Left renal pelvis (tissue), 4 donors: ENCODE measurements around the gene ENG. TPM values are rescaled to one million over a fixed set of nuclear protein-coding genes. Genes with fewer than 3 reads are reported as not detected.
"Not testable (repeated sequence)": the region's sequence is repeated elsewhere in the genome, so short reads cannot be mapped to it uniquely, and the experiment has no call there.

Experiments
- DNase-seq, 4 donors: peaks; one replicate each; pipeline ENCODE4 v3.0.0-alpha.2; 2013; ENCODE audit warnings: low read depth in 4 of 4, low spot score in 3 of 4
- polyA plus RNA-seq, 4 donors: library from polyadenylated mRNA; unstranded; fragments of 120-200 nt; gene quantifications; one replicate each; pipeline ENCODE4 v1.2.1, GENCODE V29; 2013; ENCODE audit not compliant: insufficient read length in 4 of 4

Gene ENG
- polyA plus RNA-seq, 4 donors, result 76.1 to 91.7 (median 83.2) TPM

GRCh38 chr9:127846443-127847177 is 7.8 kb downstream of the ENG start:
- DNase-seq, result no peak

GRCh38 chr9:127845619-127846018 is 8.8 kb downstream of the ENG start:
- DNase-seq, result not testable (repeated sequence)

- DNase-seq, result no peak
These were observed 9.6 kb downstream of the ENG start for GRCh38 chr9:127844821-127845359.

GRCh38 chr9:127841087-127841835 is 13.2 kb downstream of the ENG start:
- no peak for DNase-seq

- no peak for DNase-seq
These were observed 15.9 kb downstream of the ENG start for GRCh38 chr9:127838375-127839078.

- DNase-seq, result no peak
These were observed 17.1 kb downstream of the ENG start for GRCh38 chr9:127837346-127837745.

- DNase-seq, result not testable (repeated sequence)
These were observed 17.9 kb downstream of the ENG start for GRCh38 chr9:127836561-127836960.

- DNase-seq, result no peak
These were observed 18.4 kb downstream of the ENG start for GRCh38 chr9:127835991-127836516.

GRCh38 chr9:127833555-127833954 is 20.9 kb downstream of the ENG start:
- no peak for DNase-seq

- no peak for DNase-seq
These were observed 22.2 kb downstream of the ENG start for GRCh38 chr9:127832248-127832647.

GRCh38 chr9:127829205-127829906 is 25.1 kb downstream of the ENG start:
- no peak for DNase-seq

GRCh38 chr9:127828262-127829031 is 26.0 kb downstream of the ENG start:
- DNase-seq, result peak; percentile 70 to 76 (median 74)

- no peak for DNase-seq
These were observed 28.1 kb downstream of the ENG start for GRCh38 chr9:127826253-127826913.

GRCh38 chr9:127825319-127826051 is 29.0 kb downstream of the ENG start:
- DNase-seq, result no peak

GRCh38 chr9:127822108-127822507 is 32.4 kb downstream of the ENG start:
- no peak for DNase-seq

- DNase-seq, result no peak
These were observed 35.9 kb downstream of the ENG start for GRCh38 chr9:127818574-127818973.

- no peak for DNase-seq
These were observed 36.5 kb downstream of the ENG start for GRCh38 chr9:127817881-127818434.

- no peak for DNase-seq
These were observed 37.7 kb downstream of the ENG start for GRCh38 chr9:127816728-127817127.
